ENCODE measurements around the gene FLRT2. TPM values are rescaled to one million over a fixed set of nuclear protein-coding genes. Genes with fewer than 3 reads are reported as not detected.

The FLRT2 gene
- total RNA-seq, 1 experiment from 2014 or later, result 0.43 TPM

- intact Hi-C loops (cut with micrococcal nuclease; ENCODE audit: unreplicated experiment), result no loop called here
- TF ChIP-seq CTCF (IDR thresholded peaks at IDR 0.05; ENCODE audit: insufficient read depth in 1 of 2, low read depth in 1 of 2, low read length in 1 of 2, severe bottlenecking in 1 of 2, unreplicated experiment in 1 of 2), result no peak
- no peak overlapping the region for H3K4me3 Mint-ChIP-seq (ENCODE audit: unreplicated experiment)
- Histone ChIP-seq H3K4me1 (peaks cover 13% of the 10 kb centered on the region), H3K9me3 (no peaks in the 10 kb centered on the region), H3K27me3 (replicated peaks; ENCODE audit: control insufficient read depth, insufficient read depth, low read length) (no peaks in the 10 kb centered on the region), H3K4me3 (ENCODE audit: low read depth, low read length) (no peak overlapping the region), H3K36me3 (ENCODE audit: control insufficient read depth, insufficient read depth, low read length) (no peaks in the 10 kb centered on the region)
- no peaks in the 10 kb centered on the region for H3K27me3 Mint-ChIP-seq (ENCODE audit: insufficient read depth, unreplicated experiment)
- ChIA-PET POLR2A (no interaction called here), CTCF (no interaction called here)
- H3K27ac Mint-ChIP-seq (ENCODE audit: unreplicated experiment), result no peak overlapping the region
- BruUV-seq (replicated peaks), result no TSS peak
- no peaks in the 10 kb centered on the region for H3K9me3 Mint-ChIP-seq (ENCODE audit: unreplicated experiment)
- peaks cover 6% of the 10 kb centered on the region for H3K4me1 Mint-ChIP-seq (ENCODE audit: low read depth, unreplicated experiment)
- no peaks in the 10 kb centered on the region for H3K36me3 Mint-ChIP-seq (ENCODE audit: insufficient read depth, unreplicated experiment)
- no peak for DNase-seq
These were observed 46.3 kb downstream of the FLRT2 start for GRCh38 chr14:85576218-85576617.

- H3K4me1 Mint-ChIP-seq (ENCODE audit: low read depth, unreplicated experiment), result peaks cover 3% of the 10 kb centered on the region
- TF ChIP-seq CTCF (IDR thresholded peaks at IDR 0.05; ENCODE audit: insufficient read depth in 1 of 2, low read depth in 1 of 2, low read length in 1 of 2, severe bottlenecking in 1 of 2, unreplicated experiment in 1 of 2), result no peak
- no peak overlapping the region for H3K4me3 ChIP-seq (ENCODE audit: low read depth, low read length)
- no peaks in the 10 kb centered on the region for H3K9me3 ChIP-seq
- no peaks in the 10 kb centered on the region for H3K27me3 Mint-ChIP-seq (ENCODE audit: insufficient read depth, unreplicated experiment)
- BruUV-seq (replicated peaks), result no TSS peak
- H3K27ac Mint-ChIP-seq (ENCODE audit: unreplicated experiment), result no peak overlapping the region
- CTCF ChIA-PET, result no interaction called here
- POLR2A ChIA-PET, result no interaction called here
- intact Hi-C loops (cut with micrococcal nuclease; ENCODE audit: unreplicated experiment), result no loop called here
- no peak for DNase-seq
- H3K36me3 Mint-ChIP-seq (ENCODE audit: insufficient read depth, unreplicated experiment), result no peaks in the 10 kb centered on the region
- no peaks in the 10 kb centered on the region for H3K9me3 Mint-ChIP-seq (ENCODE audit: unreplicated experiment)
- no peaks in the 10 kb centered on the region for H3K36me3 ChIP-seq (ENCODE audit: control insufficient read depth, insufficient read depth, low read length)
- H3K4me3 Mint-ChIP-seq (ENCODE audit: unreplicated experiment), result no peak overlapping the region
- no peaks in the 10 kb centered on the region for H3K27me3 ChIP-seq (replicated peaks; ENCODE audit: control insufficient read depth, insufficient read depth, low read length)
- H3K4me1 ChIP-seq, result peaks cover 10% of the 10 kb centered on the region
These were observed 47.1 kb downstream of the FLRT2 start for GRCh38 chr14:85576848-85577542.

- Histone ChIP-seq H3K9me3 (no peaks in the 10 kb centered on the region), H3K4me3 (ENCODE audit: low read depth, low read length) (no peak overlapping the region), H3K4me1 (peaks cover 3% of the 10 kb centered on the region), H3K27me3 (replicated peaks; ENCODE audit: control insufficient read depth, insufficient read depth, low read length) (no peaks in the 10 kb centered on the region), H3K36me3 (ENCODE audit: control insufficient read depth, insufficient read depth, low read length) (no peaks in the 10 kb centered on the region)
- H3K27ac Mint-ChIP-seq (ENCODE audit: unreplicated experiment), result no peak overlapping the region
- H3K36me3 Mint-ChIP-seq (ENCODE audit: insufficient read depth, unreplicated experiment), result no peaks in the 10 kb centered on the region
- CTCF ChIA-PET, result no interaction called here
- H3K4me1 Mint-ChIP-seq (ENCODE audit: low read depth, unreplicated experiment), result no peaks in the 10 kb centered on the region
- POLR2A ChIA-PET, result no interaction called here
- intact Hi-C loops (cut with micrococcal nuclease; ENCODE audit: unreplicated experiment), result no loop called here
- TF ChIP-seq CTCF (IDR thresholded peaks at IDR 0.05; ENCODE audit: insufficient read depth in 1 of 2, low read depth in 1 of 2, low read length in 1 of 2, severe bottlenecking in 1 of 2, unreplicated experiment in 1 of 2), result no peak
- H3K4me3 Mint-ChIP-seq (ENCODE audit: unreplicated experiment), result no peak overlapping the region
- no peaks in the 10 kb centered on the region for H3K27me3 Mint-ChIP-seq (ENCODE audit: insufficient read depth, unreplicated experiment)
- H3K9me3 Mint-ChIP-seq (ENCODE audit: unreplicated experiment), result no peaks in the 10 kb centered on the region
- DNase-seq, result no peak
- BruUV-seq (replicated peaks), result no TSS peak
These were observed 47.7 kb downstream of the FLRT2 start for GRCh38 chr14:85577543-85578114.

All from Caco-2 (cell line).